AG04449 (cell line): Measurements from ENCODE around the gene GPR179.

Experiments used
- CTCF ChIA-PET: fragments of 350-600 bp; formaldehyde crosslinking; extraction: SDS; loops from one replicate; lab custom pipeline; 2021; ENCODE audit warnings: antibody characterized with exemption; lab: Yijun Ruan, JAX
- POLR2A ChIA-PET: fragments of 400-600, 350-600 bp; formaldehyde crosslinking; extraction: SDS; loops from one replicate; lab custom pipeline; 2020; ENCODE audit warnings: antibody characterized with exemption, inconsistent platforms; lab: Yijun Ruan, JAX
- DNase-seq: peaks from one replicate; pipeline ENCODE4 v3.0.0-alpha.2; 2010; ENCODE audit warnings: low read depth, low spot score
- H3K4me3 ChIP-seq: 2 replicates; pipeline ENCODE4 v1.5.1; 2011; ENCODE audit warnings: low read depth, mild to moderate bottlenecking, control low read depth, low read length
- CTCF ChIP-seq: IDR thresholded peaks from one replicate; pipeline ENCODE4 v1.5.1; 2011; ENCODE audit warnings: mild to moderate bottlenecking, moderate library complexity, low read length, control low read depth, inconsistent platforms; ENCODE audit not compliant: insufficient read depth; ENCODE audit errors: missing control alignments

The GPR179 gene

GRCh38 chr17:38343608-38344419, at the start of gene GPR179:
GPR179 (minus strand) TSS chr17:38343956; CDS start chr17:38343789, 167 bp downstream.
- no peak for TF ChIP-seq CTCF
- CTCF ChIA-PET, result interaction anchor here (1.0 to 14.4 kb wide), 5 partner anchors 8 to 68 kb away, joined by 4 to 456 read pairs (median 14); no protein-coding TSS in a partner anchor
- DNase-seq, result no peak
- H3K4me3 ChIP-seq, result no peak within 1 kb of the TSS
- POLR2A ChIA-PET, result no interaction called here

- POLR2A ChIA-PET, result no interaction called here
Measured at GRCh38 chr17:38379448-38379847, 35.7 kb upstream of the GPR179 start.

GRCh38 chr17:38369124-38369886, 25.5 kb upstream of the GPR179 start:
- ChIA-PET CTCF (interaction anchor here (1.2 to 2.1 kb wide), 5 partner anchors 10 to 46 kb away, joined by 3 to 6 read pairs (median 5); no protein-coding TSS in a partner anchor), POLR2A (no interaction called here)
- DNase-seq, result no peak
- TF ChIP-seq CTCF, result no peak
- no peak overlapping the region for H3K4me3 ChIP-seq

More at GRCh38 chr17:38379448-38379847, 35.7 kb upstream of the GPR179 start:
- CTCF ChIA-PET, result interaction anchor here (0.8 to 7.1 kb wide), 4 partner anchors 13 to 41 kb away, joined by 3 to 40 read pairs (median 3); partner anchors contain the start of gene SOCS7
- no peak overlapping the region for H3K4me3 ChIP-seq
- DNase-seq, result no peak
- TF ChIP-seq CTCF, result no peak

GRCh38 chr17:38364741-38365140, 21.0 kb upstream of the GPR179 start:
- CTCF ChIA-PET, result interaction anchor here (1.0 to 11.2 kb wide), 7 partner anchors 11 to 49 kb away, joined by 3 to 115 read pairs (median 3); partner anchors contain the start of gene SOCS7
- POLR2A ChIA-PET, result no interaction called here
- no peak for DNase-seq
- no peak overlapping the region for H3K4me3 ChIP-seq
- TF ChIP-seq CTCF, result no peak

GRCh38 chr17:38363016-38363415, 19.3 kb upstream of the GPR179 start:
- ChIA-PET POLR2A (no interaction called here), CTCF (interaction anchor here (1.2 to 11.2 kb wide), 6 partner anchors 10 to 146 kb away, joined by 4 to 115 read pairs (median 8); partner anchors contain the start of gene SOCS7)
- TF ChIP-seq CTCF, result no peak
- no peak for DNase-seq
- no peak overlapping the region for H3K4me3 ChIP-seq
